GM21381 (cell line): ENCODE data around the gene CMTM4.
A peak's percentile ranks its signal among the peaks of the same experiment; 100 is the strongest.
"Not testable (repeated sequence)": the region's sequence is repeated elsewhere in the genome, so short reads cannot be mapped to it uniquely, and the experiment has no call there.

ENCODE experiments used
- ATAC-seq: cut with Tn5 transposase; IDR thresholded peaks from one replicate; pipeline ENCODE4 v1.9.1; 2021; ENCODE audit warnings: mild to moderate bottlenecking, moderate library complexity; ENCODE audit not compliant: unreplicated experiment

The CMTM4 gene

DNA sequence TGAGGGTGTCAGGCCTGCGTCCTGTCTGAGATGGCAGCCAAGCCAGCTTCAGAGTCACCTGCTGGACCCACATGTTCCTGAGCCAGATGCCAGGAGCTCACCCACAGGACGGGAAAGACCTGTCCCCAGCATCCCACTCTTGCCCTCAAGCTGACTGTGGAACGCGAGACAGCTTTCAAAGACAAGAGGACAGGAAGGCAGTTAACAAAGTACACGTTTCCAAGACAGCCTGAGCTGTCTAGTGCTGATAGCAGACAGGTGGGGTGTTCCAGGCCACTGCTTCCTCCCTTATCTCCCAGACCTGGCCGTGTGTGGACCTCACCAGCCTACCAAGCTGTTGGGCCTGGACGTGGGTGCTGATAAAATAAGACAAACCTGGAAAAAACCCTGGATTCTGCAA lies 78.8 kb downstream of the CMTM4 start:
- no peak for ATAC-seq

DNA sequence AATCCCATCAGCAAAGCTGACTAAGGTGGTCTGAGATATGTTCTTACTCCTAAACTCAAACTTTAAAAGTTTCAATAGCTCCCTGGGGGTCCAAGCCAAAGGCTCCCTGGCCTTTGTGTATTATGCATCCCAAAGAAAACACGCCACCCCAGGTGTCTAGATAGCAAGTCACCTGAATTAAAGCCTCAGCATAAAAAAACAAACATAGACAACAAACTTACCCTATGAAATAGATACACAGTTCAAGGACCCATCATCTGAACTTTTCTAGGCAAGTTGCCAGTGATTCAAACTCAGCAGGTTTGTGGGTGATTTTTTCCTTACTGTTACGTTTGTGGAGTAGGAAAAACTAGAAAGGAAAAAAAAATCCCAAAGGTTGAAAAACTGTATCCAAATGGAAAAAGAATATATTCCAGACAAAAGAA lies 79.5 kb downstream of the CMTM4 start:
- ATAC-seq: no peak

DNA sequence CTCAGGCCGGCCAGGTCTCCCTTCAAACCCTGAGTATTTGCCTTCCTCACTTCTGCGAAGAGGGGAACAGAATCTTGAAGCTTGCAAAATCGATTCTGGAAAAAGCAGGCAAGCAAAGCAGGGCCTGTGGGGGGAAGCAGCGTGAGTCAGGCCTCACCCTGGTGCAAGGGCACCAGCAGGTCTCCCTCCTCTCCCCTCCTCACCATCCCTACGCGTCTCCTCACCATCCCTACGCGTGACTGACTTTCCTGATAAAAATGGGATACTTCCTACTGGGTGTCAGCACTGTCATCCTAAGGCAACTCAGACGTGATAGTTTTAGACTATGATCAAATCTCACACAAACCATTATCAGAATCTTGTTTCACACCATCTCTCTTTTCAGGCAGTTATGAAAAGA lies 80.0 kb downstream of the CMTM4 start:
- ATAC-seq: no peak

DNA sequence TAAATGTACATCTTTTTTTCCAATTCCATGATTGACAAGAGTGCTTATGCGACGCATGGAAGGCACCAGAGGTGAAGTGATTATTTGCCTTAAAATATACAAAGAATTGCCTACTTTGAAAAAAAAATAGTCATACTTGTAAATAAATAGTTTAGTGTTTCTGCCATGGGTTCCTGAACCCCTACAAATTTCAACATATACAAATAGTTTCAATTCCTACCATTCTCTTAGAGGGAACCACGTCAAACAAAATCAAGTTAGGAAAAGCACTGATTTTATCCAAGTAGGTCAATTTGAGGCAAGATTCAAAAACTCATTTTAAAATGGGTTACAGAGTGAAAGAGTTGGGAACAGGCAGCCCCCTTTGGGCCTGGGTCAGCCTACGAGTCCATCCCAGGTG lies 80.4 kb downstream of the CMTM4 start:
- no peak for ATAC-seq

DNA sequence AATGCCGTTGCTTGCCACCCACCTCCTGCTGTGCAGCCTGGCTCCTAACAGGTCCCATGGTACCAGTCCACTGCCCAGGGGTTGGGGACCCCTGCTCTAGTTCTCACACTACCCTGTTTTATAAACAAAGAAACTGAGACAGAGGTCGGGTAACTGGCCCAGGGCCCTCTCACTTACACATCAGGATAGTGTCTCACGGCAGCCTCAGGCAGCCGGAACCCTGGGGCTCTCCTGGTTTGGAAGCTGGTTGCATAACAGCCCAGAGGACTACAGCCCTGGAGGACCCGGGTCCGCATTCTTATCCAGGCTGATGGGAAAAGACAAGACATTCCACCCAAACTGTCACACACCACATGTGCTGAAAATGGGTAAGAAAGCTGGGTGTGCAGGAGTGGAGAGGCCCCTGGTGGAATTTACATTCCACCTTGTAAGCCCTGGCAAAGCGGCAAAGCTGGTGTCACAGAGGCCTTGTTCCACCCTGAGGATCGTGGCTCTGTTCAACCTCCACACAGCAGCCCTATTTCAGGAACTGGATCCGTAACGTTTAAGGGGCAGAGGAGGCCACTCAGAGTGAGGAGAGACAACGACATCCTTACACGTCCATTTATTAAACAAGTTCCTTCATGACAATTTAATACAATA lies 82.3 kb downstream of the CMTM4 start:
- ATAC-seq: no peak

DNA sequence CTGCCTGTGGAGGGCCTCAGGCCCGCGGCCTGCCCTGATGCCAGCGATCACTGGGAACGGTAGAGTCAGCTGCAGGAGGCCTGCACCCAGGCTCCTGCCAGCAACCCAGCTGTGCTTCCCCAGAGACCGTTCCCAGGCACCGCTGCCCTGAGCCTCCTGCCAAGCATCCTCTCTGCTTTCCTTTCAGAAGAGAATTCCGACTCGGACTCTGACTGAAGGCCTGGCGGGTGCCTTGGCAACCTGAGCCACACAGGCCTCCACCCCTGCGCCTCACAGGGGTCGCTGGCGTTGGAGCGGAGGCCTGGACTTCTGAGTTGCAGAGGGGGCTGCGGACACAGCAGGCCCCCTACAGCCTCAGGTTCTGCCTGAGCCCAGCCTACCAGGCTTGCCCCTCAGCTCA lies 84.1 kb downstream of the CMTM4 start:
- no peak for ATAC-seq

DNA sequence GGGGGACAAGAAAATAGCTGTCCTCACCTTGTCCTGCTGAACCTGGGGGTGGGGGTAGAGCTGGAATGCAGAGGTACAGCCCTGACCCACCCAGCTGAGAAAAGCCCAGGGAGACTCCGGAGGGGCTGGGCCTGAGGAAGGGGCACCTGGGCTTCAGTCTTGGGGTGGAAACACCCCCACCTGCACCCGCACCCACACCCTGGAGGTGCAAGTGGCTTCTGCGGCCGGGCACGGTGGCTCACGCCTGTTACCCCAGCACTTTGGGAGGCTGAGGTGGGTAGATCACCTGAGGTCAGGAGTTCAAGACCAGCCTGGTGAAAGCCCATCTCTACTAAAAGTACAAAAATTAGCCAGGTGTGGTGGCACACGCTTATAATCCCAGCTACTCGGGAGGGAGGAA lies 84.6 kb downstream of the CMTM4 start:
- ATAC-seq: not testable (repeated sequence)

DNA sequence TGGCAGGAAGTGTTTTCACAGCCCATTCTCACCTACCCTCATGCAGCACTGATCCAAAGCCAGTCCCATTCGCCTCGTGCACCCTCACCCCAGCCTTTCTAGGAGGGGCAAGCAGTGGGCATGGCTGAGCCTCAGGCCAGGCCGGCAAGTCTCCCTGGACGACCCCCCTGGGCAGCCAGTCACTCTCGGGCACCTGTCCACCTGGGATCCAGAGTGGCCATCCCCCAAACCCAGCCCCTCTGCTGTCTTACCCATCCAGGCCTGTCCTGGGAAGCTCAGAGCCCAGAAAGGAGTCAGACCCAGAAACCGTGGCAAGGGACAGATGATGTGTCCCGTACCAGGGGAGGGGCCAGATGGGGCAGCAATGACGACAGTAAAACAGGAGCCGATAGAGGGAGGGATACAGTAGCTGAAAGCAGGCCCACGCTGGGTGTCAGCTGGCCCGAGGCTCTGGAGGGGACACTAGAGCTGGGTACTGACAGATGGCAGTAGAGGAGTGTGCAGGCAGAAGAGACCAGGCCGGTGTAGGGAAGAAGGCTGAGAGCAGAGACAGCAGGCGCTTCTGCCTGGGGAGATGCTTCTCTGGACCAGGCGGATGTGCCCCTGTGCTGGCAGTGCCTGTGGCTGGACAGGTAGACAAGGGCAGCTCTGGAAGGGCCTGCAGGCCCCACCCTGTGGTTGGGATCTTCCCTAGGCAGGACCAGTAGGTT lies 86.3 kb downstream of the CMTM4 start:
- no peak for ATAC-seq

DNA sequence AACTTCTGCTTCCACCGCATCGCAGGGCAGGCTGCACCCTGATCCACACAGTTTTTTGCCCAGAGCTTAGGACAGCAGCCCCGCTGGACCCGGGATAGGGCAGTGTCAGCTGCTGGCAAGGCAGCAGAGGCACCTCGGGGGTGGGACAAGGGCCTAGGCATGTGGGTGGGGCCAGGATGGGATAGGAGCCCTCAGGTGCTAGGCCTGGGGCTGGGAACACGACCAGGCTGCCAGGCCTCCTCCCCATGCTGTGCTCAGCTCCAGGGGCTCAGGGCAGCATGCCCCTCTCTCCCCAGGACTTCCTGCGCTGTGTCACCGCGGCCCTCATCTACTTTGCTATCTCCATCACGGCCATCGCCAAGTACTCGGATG lies 87.4 kb downstream of the CMTM4 start:
- no peak for ATAC-seq

DNA sequence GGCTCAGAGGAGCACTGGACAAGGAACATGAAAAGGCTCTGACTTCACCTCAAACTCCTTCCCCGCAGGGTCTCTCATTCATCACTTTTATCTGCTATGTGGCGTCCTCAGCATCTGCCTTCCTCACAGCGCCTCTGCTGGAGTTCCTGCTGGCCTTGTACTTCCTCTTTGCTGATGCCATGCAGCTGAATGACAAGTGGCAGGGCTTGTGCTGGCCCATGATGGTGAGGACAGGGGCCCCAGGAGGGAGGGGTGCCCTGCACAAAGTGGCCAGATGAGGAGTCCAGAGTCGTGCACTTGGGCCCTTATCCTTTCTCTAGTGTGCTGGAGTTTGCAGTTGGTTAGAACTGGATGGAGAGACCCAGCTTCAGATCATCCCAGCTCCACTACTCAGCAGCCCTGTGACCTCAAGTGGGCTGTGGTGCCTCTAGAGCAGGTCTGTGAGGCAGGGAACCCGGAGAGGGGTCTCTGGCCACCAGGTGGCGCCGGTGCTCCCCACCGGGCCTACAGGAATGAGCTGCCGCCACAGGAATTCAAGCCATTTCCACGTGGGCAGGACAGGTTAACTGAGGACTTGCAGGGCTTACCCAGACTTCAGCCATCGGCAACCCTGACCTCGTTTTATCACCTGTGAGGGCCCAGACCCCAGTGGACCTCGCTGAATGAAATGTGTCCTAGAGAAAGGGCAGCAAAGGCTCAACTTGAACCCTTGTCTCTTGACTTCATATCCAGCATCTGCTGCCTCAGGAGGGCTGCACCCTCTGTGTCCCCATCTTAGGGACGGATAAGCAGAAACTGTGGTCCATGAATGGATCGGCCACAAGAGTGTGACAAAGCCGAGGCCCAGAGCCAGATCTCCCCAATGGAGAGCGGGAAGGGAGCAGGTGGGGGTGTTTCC lies 88.1 kb downstream of the CMTM4 start:
- ATAC-seq: peak; percentile 38

DNA sequence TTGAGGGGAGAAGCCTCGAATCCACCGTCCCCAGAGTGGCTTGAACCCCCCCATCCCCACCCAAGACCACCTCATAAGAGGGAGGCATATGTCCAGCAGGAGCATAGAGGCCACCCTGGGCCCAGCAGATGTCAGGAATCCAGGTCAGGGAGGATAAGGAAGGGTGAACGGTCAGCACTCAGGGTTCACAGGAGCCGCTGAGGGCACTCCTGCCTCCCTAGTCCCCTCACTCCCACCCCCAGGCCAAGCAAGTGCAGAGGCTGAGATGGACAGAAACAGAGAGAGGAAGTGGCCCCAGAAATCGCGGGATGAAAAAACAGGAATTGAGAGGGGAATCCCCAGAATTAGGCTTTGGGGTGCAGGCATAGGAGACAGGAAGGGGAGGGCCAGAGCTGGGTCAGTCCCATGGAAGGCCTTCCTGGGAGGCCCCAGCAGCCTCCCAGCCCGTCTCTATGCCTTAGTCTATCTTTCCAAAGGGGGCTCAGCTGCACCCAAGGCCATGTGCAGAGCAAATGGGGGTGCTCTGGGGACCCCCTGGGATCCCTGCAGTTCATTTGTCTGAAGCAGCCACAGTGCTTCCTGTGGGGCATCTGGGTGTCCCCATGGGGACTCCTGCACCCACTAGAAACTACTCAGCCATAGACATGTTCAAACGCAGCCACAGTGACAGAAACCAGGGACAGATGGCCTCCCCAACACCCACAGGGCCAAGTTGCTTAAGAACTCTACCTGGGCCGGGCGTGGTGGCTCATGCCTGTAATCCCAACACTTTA lies 90.4 kb downstream of the CMTM4 start:
- peak; percentile 56 for ATAC-seq

DNA sequence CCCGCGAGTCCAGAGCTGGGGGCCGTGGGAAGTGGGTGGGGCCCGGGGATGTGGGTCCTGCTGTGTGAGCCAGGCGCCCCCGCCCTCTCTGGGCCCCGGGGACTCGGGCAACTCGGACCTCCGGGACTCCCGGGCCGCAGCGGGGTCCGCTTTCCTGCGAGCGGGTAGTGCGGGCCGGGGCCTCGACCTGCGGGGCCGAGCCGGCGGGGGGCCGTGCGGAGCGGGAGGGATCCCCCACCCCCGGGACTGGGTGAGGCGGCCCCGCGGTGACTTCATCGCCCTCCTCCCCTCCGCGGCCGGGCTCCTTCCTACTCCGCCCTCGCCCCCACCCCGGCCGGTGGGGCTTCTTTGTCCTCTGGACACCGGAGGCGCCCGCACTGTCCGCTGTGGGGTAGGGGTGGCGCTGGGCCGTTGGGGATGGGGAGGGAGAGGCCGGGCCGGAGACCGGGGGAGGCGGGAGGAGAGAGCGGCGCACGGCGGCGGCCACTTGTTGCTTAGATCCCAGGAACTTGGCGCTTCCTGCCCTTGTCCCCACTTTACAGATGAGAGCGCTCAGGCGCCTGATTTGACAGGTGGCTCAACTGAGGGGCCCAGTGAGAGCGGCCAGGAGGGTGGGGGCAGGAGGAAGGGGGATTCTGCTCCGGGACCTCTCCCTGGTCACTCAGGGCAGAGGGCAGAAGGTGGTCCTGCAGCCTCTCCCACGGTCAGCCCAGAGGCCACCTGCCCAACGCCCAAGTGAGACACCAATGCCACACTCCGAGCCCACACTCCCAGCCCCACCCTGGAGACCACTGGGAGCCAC lies 91.2 kb downstream of the CMTM4 start:
- ATAC-seq: no peak

DNA sequence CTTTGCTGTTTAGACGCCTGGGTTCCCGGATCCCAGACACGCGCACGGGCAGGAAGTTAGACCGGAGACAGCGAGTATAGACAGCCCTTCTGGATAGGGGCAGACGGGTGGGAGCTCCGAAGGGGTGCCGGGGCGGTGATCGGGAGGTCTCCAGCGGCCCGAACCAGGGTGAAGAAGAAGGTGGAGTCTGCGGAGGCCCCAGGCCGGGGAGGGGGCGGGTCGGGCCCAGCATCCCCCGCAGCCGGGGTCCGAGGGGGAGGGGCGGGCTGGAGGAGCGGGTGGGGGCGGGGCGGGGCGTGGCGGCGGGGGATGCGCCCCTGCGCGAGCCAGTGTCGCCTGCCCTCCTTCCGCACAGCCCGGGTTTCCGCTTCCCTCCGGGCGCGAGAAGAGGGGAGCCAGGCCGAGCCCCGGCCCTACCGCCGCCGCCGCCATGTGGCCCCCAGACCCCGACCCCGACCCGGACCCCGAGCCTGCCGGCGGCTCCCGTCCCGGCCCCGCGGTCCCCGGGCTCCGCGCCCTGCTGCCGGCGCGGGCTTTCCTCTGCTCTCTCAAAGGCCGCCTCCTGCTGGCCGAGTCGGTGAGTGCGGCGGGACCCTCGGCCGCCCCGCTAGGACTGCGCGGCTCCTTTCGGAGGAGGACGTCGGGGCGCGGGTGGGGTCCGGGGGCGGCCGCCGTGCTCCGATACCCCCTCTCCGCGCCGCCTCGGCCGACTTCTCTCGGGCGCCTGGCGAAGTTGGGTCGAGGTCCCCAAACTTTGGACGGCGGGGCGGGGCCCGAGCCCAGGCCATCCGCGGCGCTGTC lies 92.0 kb downstream of the CMTM4 start, which contains the start of gene CMTM3:
Gene CMTM3 (plus strand): TSS at position 329 of the 801 bp plus-strand sequence. CDS start 102 bp downstream, at position 431.
- ATAC-seq: peak; percentile 47

DNA sequence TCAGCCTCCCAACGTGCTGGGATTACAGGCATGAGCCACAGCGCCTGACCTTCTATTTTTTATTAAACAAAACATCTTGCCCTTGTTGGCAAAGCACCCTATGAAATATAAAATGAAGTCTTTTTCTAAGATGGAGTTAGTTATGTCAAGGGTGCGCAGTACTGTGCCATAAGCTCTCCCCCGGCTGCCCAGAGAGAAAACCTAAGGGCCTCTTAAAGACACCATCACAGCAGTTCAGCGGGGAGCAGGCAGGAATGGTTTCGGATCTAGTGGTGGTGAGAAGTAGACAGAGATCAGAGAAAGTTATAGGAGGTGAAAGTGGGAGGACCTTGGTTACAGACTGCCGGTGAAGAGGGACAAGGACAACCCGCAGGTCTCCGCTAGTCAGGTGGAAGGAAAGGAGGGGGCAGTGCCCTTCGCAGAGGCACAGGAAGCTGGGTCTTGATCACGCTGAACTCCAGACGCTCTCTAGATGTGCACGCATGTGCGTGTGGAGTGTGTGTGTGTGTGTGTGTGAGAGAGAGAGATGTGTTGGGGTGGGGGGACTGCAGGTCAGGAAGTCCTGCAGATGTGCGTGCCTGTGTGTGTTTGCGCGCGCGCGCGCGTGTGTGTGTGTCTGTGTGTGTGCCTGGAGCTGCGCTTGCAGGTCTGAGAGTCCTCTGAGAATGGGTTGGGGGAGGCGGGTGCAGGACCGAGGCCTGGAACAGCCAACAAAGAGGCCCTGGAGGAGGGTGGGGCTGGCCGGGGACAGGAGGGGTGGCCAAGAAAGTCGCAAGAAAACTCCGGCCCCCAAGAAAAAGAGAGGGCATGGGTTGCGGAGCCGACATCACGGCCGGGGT lies 92.8 kb downstream of the CMTM4 start:
- no peak for ATAC-seq

DNA sequence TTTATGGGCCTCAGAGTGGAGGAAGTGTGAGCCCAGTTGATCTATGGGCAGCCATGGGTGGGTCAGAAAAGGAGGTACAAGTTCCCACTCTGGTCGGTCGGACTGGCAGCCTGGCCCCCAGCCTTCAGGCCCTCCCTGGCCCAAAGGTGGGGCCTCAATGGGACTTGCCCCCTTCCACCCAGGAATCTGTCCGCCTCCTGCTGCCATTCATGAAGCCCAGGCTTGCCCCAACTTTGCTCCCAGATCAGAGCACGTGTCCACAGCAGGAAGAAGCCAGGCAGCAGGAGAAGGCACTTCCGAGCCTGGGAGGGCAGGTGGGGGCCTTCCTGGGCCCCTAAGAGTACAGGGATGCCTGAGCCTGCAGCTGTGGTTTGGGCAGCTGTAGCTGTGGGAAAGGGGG lies 95.1 kb downstream of the CMTM4 start:
- ATAC-seq: no peak

DNA sequence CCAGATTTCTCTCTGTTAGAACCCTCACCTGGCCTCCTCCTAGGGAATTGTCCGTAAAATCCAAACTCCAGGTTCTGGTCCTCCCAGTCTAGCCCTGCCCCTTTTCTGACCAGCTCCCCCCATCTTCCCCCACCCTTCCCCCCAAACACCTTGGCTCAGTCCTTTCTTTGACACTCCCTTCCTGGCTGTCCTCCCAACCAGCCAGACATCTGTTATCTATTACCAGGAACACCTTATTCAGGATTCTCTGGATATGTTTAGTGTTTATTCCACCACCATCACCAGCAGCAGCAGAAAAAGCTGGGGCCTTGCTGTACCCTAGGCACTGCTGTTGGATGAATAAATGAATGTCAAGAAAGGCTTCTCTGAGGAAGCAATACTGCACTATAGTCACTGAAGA lies 96.1 kb downstream of the CMTM4 start:
- ATAC-seq: no peak

DNA sequence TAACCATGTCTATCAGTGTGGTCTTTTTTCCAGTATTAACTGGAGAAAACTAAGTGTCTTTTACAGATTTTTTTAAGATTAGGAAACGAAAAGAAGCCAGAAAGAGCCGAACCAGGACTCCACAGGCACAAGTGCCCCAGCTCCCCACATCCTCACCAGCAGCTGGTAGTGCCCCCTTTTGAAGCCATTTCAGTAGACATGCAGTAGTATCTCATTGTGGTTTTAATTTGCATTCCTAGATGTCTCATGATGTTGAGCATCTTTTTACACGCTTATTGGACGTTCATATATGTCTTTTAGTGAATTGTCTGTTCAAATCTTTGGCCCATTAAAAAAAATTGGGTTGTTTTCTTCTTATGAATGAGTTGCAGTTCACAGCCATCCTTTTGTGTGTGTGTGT lies 96.8 kb downstream of the CMTM4 start:
- no peak for ATAC-seq

DNA sequence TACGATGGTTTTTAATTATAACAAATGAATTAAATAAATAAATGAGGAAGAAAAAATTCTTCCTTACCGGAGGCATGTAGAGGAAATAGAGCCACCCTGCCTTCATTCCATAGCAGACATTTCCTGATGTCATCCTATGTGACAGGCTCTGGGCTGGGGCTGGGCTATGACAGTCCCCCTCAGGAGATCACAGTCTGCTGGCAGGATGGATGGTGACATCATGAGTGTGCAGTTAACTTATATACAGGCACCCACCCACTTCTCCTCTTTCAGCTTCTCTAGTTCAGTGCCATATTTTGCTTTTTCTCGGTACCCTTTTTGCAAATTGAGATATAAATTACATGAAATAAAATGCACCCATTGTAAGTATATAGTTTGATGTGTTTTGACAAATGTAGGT lies 98.4 kb downstream of the CMTM4 start:
- no peak for ATAC-seq
